GM12878 (cell line): ENCODE results near the gene PRR15L. TPM values are rescaled to one million over a fixed set of nuclear protein-coding genes. Genes with fewer than 3 reads are reported as not detected.
"Not testable (repeated sequence)": the region's sequence is repeated elsewhere in the genome, so short reads cannot be mapped to it uniquely, and the experiment has no call there.

Source experiments
- ATAC-seq: fragments of 200-7000 bp; cut with Tn5 transposase; 3 replicates; pipeline ENCODE4 v1.9.1; 2020; ENCODE audit warnings: mild to moderate bottlenecking, moderate library complexity
- BruUV-seq: library from RNA; stranded (reverse); fragments of 400-500 nt; replicated peaks from 2 replicates; lab custom pipeline; 2021; lab: Mats Ljungman, UMichigan
- CTCF ChIA-PET: fragments of 300-600 bp; sonication (Branson Sonifier 250); formaldehyde crosslinking; extraction: SDS; loops from one replicate; lab custom pipeline; 2021; ENCODE audit warnings: inconsistent platforms; lab: Yijun Ruan, JAX
- POLR2A ChIA-PET: fragments of 350-600 bp; formaldehyde crosslinking; extraction: SDS; loops from one replicate; lab custom pipeline; 2021; ENCODE audit warnings: inconsistent platforms; lab: Charles Lee
- RAD21 ChIA-PET: fragments of 300-600 bp; sonication (Branson Sonifier 250); formaldehyde crosslinking; loops from one replicate; lab custom pipeline; 2023; ENCODE audit warnings: antibody characterized with exemption; ENCODE audit not compliant: unreplicated experiment; lab: Charles Lee
- SMC1A ChIA-PET: fragments of 300-600 bp; sonication (Branson Sonifier 250); formaldehyde crosslinking; loops from one replicate; lab custom pipeline; 2023; ENCODE audit not compliant: unreplicated experiment, uncharacterized antibody; lab: Charles Lee
- DNase-seq: peaks from one replicate; pipeline ENCODE4 v3.0.0-alpha.2; 2011; ENCODE audit warnings: low read depth, low spot score
- FAIRE-seq: peaks from 3 replicates; lab custom pipeline; 2011; peaks lifted over from hg19 to GRCh38; lab: Jason Lieb, UNC
- H2AFZ ChIP-seq: 2 replicates; pipeline ENCODE4 v1.6.0; 2011; ENCODE audit warnings: low read depth, low read length, control low read depth; ENCODE audit not compliant: control insufficient read depth
- H3K27ac ChIP-seq: 2 replicates; pipeline ENCODE4 v1.5.1; 2011; ENCODE audit warnings: control low read depth; ENCODE audit not compliant: control insufficient read depth, insufficient read depth
- H3K27me3 ChIP-seq, 2 experiments: replicated peaks in 1 of 2; 2 replicates each; pipeline versions ENCODE4 v1.6.0 to v1.6.1; 2011; ENCODE audit warnings: low read length in 1 of 2; ENCODE audit not compliant: control insufficient read depth in 2 of 2, insufficient read depth in 2 of 2
- H3K36me3 ChIP-seq, 2 experiments: 2 replicates each; pipeline ENCODE4 v1.5.1; 2011; ENCODE audit warnings: low read length in 1 of 2; ENCODE audit not compliant: control insufficient read depth in 2 of 2, insufficient read depth in 2 of 2
- H3K4me1 ChIP-seq: 2 replicates; pipeline ENCODE4 v1.6.1; 2011; ENCODE audit warnings: mild to moderate bottlenecking, low read length, moderate library complexity, mixed read lengths; ENCODE audit not compliant: control insufficient read depth, insufficient read depth
- H3K4me2 ChIP-seq: 2 replicates; pipeline ENCODE4 v1.6.0; 2011; ENCODE audit warnings: control low read depth; ENCODE audit not compliant: control insufficient read depth, insufficient read depth
- H3K4me3 ChIP-seq: fragments of 200-600 bp; sonication (generic); 2 replicates; pipeline ENCODE4 v1.5.1; 2016
- H3K79me2 ChIP-seq: 2 replicates; pipeline ENCODE4 v1.6.0; 2011; ENCODE audit warnings: low read length; ENCODE audit not compliant: control insufficient read depth, insufficient read depth
- H3K9ac ChIP-seq: 2 replicates; pipeline ENCODE4 v1.8.0; 2011; ENCODE audit warnings: low read length, control low read depth, mixed read lengths; ENCODE audit not compliant: control insufficient read depth, insufficient read depth
- H3K9me3 ChIP-seq: replicated peaks from 3 replicates; pipeline ENCODE4 v1.5.1; 2011; ENCODE audit warnings: mild to moderate bottlenecking, low read length; ENCODE audit not compliant: control insufficient read depth, insufficient read depth
- H4K20me1 ChIP-seq: 2 replicates; pipeline ENCODE4 v1.6.0; 2011; ENCODE audit not compliant: control insufficient read depth, insufficient read depth
- GABPA ChIP-seq: IDR thresholded peaks from 2 replicates; pipeline ENCODE4 v1.6.1; 2014; ENCODE audit warnings: antibody characterized with exemption, low read depth, mild to moderate bottlenecking, inconsistent platforms
- GATAD2B ChIP-seq: fragments of 450-650 bp; conservative IDR thresholded peaks from 2 replicates; pipeline ENCODE4 v1.6.1; 2017; ENCODE audit warnings: low read depth, mild to moderate bottlenecking, moderate library complexity
- NR2F1 ChIP-seq: fragments of 450-650 bp; conservative IDR thresholded peaks from 2 replicates; pipeline ENCODE4 v1.6.1; 2017; ENCODE audit warnings: mild to moderate bottlenecking
- RAD21 ChIP-seq: IDR thresholded peaks from 2 replicates; pipeline ENCODE4 v1.6.1; 2011; ENCODE audit warnings: mild to moderate bottlenecking, low read depth, low read length, moderate library complexity; ENCODE audit not compliant: insufficient read depth
- ZBTB4 ChIP-seq: fragments of 450-650 bp; formaldehyde crosslinking; IDR thresholded peaks from 2 replicates; pipeline ENCODE4 v1.4.0; 2022; ENCODE audit warnings: mild to moderate bottlenecking, moderate library complexity
- WGBS: methylation state at CpG from one replicate; pipeline ENCODE4 v1.1.6; 2016; ENCODE audit warnings: low lambda C conversion rate; ENCODE audit not compliant: insufficient replicate concordance, insufficient coverage; ENCODE audit errors: missing lambda C conversion rate; 5-methylcytosine and 5-hydroxymethylcytosine counted together
- in situ Hi-C: fragments of 300-500 bp; cut with MboI; formaldehyde crosslinking; loops from 9 replicates; pipeline ENCODE4 v1.14.3; 2018; ENCODE audit warnings: mixed read lengths
- intact Hi-C: fragments of 100-400 bp; cut with micrococcal nuclease; formaldehyde crosslinking; loops from one replicate; pipeline ENCODE4 v1.14.2; 2022; ENCODE audit not compliant: unreplicated experiment
- polyA plus RNA-seq, 11 experiments: library from polyadenylated mRNA; depleted of rRNA in 4 of 11; unstranded in 6 of 11; stranded (reverse) in 5 of 11; fragments of >200 nt; fragmentation: Nextera tagmentation in 4 of 11; fragmentation: Illumina TruSeq in 1 of 11; extraction: Ambion mirVana in 4 of 11; extraction: Trizol in 1 of 11; gene quantifications; 1 replicate in 1 of 11; 2 replicates in 10 of 11; pipeline versions ENCODE4 v1.2.1 to v1.2.3, GENCODE V29; 2011 to 2016; ENCODE audit warnings: inconsistent platforms in 2 of 11, missing spikeins in 2 of 11, low read depth in 1 of 11
- total RNA-seq, 4 experiments: library from RNA; depleted of rRNA in 3 of 4; stranded (reverse); fragments of >200 nt in 3 of 4; fragmentation: Illumina TruSeq in 1 of 4; extraction: Trizol in 1 of 4; gene quantifications; 2 replicates each; pipeline versions ENCODE4 v1.2.1 to v1.2.3, GENCODE V29; 2013 to 2021

The PRR15L gene
- total and polyA plus RNA-seq, 10 of the 15 experiments (the other 5 are each of a cell fraction or from before 2014, with no cell fraction given): 0.11 to 0.18 TPM; not detected in 8

- TF ChIP-seq ZBTB4 (no peak), GABPA (no peak), NR2F1 (no peak), RAD21 (no peak), GATAD2B (no peak)
These were observed 32.7 kb downstream of the PRR15L start (continued) for GRCh38 chr17:47924785-47925677.

DNA sequence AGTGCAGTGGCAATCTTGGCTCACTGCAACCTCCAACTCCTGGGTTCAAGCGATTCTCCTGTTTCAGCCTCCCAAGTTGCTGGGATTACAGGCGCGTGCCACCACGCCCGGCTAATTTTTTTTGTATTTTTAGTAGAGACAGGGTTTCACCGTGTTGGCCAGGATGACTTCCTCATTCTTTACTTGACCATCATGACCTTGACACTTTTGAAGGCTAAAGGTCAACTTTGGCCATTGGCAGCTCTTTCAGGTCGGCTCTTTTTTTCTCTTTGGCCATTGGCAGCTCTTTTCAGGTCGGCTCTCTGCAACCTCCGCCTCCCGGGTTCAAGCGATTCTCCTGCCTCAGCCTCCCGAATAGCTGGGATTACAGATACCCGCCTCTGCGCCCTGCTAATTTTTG is 37.8 kb downstream of the PRR15L start:
- CTCF ChIA-PET: interaction anchor here (0.6 to 1.8 kb wide), 3 partner anchors 17 to 255 kb away, joined by 3 to 5 read pairs (median 4); no protein-coding TSS in a partner anchor
- H3K9ac ChIP-seq, H3K9me3 ChIP-seq, H3K4me1 ChIP-seq, H4K20me1 ChIP-seq, ATAC-seq, intact Hi-C loops, H2AFZ ChIP-seq, H3K79me2 ChIP-seq, H3K27ac ChIP-seq, DNase-seq, FAIRE-seq, POLR2A ChIA-PET, H3K4me2 ChIP-seq, H3K4me3 ChIP-seq, H3K27me3 ChIP-seq, BruUV-seq, in situ Hi-C loops: not testable (repeated sequence)
- SMC1A ChIA-PET: interaction anchor here (1.2 to 2.2 kb wide), 3 partner anchors 8 to 175 kb away, joined by 3 to 5 read pairs (median 3); no protein-coding TSS in a partner anchor
- RAD21 ChIA-PET: interaction anchor here (0.6 kb wide), 1 partner anchor 8 kb away, joined by 3 read pairs; no protein-coding TSS in a partner anchor
- WGBS: 93% methylated on average over 14 of the region's 14 CpGs
- peaks cover 6 to 13% of the 10 kb centered on the region in 2 experiments; a peak in 3 of 4 replicates for H3K36me3 ChIP-seq
